Nephron (organoid): Measurements from ENCODE around the gene CHID1.
A peak's percentile ranks its signal among the peaks of the same experiment; 100 is the strongest.

Experiments
- H3K27ac Mint-ChIP-seq, 3 experiments: 2 replicates each; pipeline ENCODE4 v1.8.0; 2020; ENCODE audit warnings: mixed read lengths in 3 of 3, mild to moderate bottlenecking in 2 of 3, moderate library complexity in 1 of 3
- H3K27me3 Mint-ChIP-seq: 2 replicates; pipeline ENCODE4 v1.8.0; 2021; ENCODE audit warnings: low read depth, mild to moderate bottlenecking, moderate library complexity, mixed read lengths
- H3K36me3 Mint-ChIP-seq: 2 replicates; pipeline ENCODE4 v1.8.0; 2020; ENCODE audit warnings: low read depth, mixed read lengths
- H3K4me1 Mint-ChIP-seq: 2 replicates; pipeline ENCODE4 v1.8.0; 2020; ENCODE audit warnings: mixed read lengths
- H3K4me3 Mint-ChIP-seq, 3 experiments: 2 replicates each; pipeline ENCODE4 v1.8.0; 2020; ENCODE audit warnings: mild to moderate bottlenecking in 3 of 3, mixed read lengths in 3 of 3, moderate library complexity in 2 of 3
- H3K9me3 Mint-ChIP-seq: 2 replicates; pipeline ENCODE4 v1.8.0; 2020; ENCODE audit warnings: mixed read lengths
- TF ChIP-seq, protein P1 (sequence below), 3 experiments: fragments of 200-600 bp; sonication (generic); IDR thresholded peaks; one replicate each; pipeline ENCODE4 v1.5.0; 2021; ENCODE audit warnings: antibody characterized with exemption in 3 of 3; ENCODE audit not compliant: unreplicated experiment in 3 of 3

CHID1 gene

DNA sequence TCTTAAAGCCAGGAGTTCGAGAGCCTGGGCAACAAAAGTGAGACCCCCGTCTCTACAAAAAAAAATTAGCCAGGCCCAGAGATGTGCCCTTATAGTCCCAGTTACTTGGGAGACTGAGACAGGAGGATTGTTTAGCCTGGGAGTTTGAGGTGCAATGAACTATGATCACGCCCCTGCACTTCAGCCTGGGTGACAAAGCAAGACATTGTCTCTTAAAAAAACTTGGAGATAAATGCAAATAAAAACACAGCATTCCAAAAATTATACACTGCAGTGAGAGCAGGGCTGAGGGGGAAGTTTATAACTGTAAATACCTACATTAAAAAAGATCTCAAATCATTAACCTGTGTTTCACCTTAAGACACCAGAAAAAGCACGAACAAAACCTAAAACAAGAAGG lies 37.1 kb upstream of the CHID1 start:
- Mint-ChIP-seq H3K27ac (peak overlapping the region; percentile 9 to 85 (median 11)), H3K9me3 (peaks cover 13% of the 10 kb centered on the region), H3K4me1 (peaks cover 36% of the 10 kb centered on the region), H3K4me3 (no peak overlapping the region), H3K27me3 (no peaks in the 10 kb centered on the region), H3K36me3 (peaks cover 66% of the 10 kb centered on the region)
- TF ChIP-seq, protein P1, sequence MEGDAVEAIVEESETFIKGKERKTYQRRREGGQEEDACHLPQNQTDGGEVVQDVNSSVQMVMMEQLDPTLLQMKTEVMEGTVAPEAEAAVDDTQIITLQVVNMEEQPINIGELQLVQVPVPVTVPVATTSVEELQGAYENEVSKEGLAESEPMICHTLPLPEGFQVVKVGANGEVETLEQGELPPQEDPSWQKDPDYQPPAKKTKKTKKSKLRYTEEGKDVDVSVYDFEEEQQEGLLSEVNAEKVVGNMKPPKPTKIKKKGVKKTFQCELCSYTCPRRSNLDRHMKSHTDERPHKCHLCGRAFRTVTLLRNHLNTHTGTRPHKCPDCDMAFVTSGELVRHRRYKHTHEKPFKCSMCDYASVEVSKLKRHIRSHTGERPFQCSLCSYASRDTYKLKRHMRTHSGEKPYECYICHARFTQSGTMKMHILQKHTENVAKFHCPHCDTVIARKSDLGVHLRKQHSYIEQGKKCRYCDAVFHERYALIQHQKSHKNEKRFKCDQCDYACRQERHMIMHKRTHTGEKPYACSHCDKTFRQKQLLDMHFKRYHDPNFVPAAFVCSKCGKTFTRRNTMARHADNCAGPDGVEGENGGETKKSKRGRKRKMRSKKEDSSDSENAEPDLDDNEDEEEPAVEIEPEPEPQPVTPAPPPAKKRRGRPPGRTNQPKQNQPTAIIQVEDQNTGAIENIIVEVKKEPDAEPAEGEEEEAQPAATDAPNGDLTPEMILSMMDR (IDR thresholded peaks at IDR 0.05; ENCODE audit: unreplicated experiment in 3 of 3), result no peak

DNA sequence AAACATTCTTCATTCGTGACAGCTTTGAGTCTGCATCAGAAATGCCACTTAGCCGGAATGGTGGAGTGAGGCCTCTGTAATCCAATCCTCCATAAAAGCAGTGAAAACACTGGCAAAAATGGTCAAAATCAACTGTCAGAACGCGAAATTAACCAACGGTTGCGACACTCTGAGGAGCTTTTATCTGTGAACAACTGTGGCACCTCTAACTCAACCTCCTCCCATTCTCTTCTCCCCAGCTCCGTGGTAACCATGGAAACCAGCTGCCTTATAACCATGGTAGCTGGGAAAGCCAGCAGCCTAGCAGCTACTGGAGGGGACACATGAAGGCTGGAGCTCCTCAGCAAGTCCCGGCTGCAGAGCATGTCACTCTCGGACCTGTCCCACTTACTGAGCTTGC lies 35.4 kb upstream of the CHID1 start:
- Mint-ChIP-seq H3K4me1 (peaks cover 35% of the 10 kb centered on the region), H3K9me3 (peaks cover 13% of the 10 kb centered on the region), H3K27ac (peak overlapping the region; percentile 4 to 97 (median 59)), H3K36me3 (peaks cover 55% of the 10 kb centered on the region), H3K27me3 (no peaks in the 10 kb centered on the region), H3K4me3 (peak overlapping the region in 1 of 3 experiments; percentile 1)
- TF ChIP-seq, protein P1 (IDR thresholded peaks at IDR 0.05; ENCODE audit: unreplicated experiment in 3 of 3), result no peak

DNA sequence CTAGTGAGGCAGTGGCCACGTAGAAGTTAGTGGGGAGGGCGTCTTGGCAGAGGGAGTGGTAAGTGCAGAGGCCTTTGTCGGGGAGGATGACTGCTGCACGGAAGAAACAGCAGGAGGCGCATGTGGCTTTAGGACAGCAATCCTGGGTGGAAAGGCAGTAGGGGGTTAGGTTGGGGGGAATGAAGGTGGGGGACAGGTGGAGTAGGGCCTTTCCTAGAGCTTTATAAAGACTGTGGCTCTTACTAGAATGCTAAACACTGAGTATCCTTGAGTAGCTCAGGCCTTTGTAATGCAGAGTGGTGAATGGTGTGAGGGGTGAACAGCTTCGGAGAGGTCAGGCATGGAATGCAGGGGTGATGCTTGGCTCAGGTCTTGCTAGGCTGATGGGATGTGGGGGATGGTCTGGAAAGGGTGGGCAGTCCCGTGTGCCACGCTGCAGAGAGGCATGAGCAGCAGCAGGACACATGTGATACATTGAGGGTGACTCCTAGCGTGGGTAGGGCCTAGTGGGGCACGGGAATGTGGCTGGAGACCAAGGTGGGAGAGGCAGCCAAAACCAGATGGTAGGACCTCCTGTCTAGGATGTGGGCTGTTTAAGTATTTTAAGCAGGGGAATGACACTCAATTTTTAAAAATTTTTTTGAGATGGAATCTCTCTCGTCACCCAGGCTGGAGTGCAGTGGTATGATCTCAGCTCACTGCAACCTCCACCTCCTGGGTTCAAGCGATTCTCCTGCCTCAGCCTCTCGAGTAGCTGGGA lies 34.3 kb upstream of the CHID1 start:
- Mint-ChIP-seq H3K36me3 (peaks cover 48% of the 10 kb centered on the region), H3K4me3 (peak overlapping the region in 1 of 3 experiments; percentile 22), H3K4me1 (peaks cover 42% of the 10 kb centered on the region), H3K27me3 (no peaks in the 10 kb centered on the region), H3K9me3 (peaks cover 12% of the 10 kb centered on the region), H3K27ac (peak overlapping the region; percentile 77 to 97 (median 81))
- TF ChIP-seq, protein P1 (IDR thresholded peaks at IDR 0.05; ENCODE audit: unreplicated experiment in 3 of 3), result peak; percentile 21 to 40 (median 29)

DNA sequence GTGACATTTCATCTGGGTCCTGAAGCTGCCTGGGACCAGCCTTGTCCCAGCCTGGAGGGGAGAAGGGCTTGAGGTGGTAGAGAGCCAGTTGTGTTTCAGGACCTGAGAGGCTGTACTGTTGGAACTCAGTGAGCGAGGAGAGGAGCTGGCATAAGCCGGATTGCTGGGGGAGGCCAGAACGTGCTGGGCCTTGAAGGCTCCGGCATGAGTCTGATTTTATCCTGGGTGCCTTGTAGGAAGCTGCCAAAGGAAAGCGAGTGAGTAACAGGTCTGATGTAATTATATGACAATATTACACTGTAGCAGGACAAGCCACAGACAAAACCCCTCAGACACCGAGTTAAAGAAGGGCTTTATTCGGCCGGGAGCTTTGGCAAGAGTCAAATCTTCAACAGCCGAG lies 32.2 kb upstream of the CHID1 start:
- Mint-ChIP-seq H3K36me3 (peaks cover 28% of the 10 kb centered on the region), H3K9me3 (peaks cover 2% of the 10 kb centered on the region), H3K4me3 (peak overlapping the region in 2 of 3 experiments; percentile 1 to 46), H3K27ac (peak overlapping the region; percentile 58 to 97 (median 66)), H3K4me1 (peaks cover 42% of the 10 kb centered on the region), H3K27me3 (no peaks in the 10 kb centered on the region)
- TF ChIP-seq, protein P1 (IDR thresholded peaks at IDR 0.05; ENCODE audit: unreplicated experiment in 3 of 3), result no peak

DNA sequence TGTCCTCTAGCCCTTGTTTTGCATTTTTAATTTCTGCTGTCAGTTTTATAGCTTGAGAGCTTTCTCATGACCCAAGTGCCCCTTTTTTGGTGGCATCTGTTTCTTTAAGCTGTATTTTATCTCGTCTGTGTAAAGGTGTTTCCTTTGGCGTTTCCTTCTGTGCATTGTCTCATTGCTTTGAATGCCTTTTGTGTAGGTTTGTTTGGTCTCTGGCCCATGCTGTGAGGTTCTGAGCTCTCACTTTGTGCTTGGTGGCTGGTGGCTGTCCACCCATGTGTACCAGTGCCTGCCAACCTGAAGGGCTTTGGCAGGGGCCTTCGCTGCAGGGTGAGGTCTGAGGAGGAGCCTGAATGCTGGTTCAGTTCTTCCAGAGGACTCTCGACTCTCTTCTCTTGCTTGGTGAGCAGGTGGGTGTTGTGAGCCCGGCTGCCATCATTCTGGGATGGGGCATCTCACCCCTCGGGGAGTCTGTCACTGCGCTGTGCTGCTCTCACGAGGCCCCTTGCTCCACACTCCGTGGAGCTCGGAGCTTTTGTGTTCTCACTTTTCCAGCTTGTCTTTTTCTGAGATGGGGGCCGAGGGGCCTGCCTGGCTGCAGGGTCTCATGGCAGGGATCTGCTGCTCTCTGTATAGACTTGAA lies 30.0 kb upstream of the CHID1 start:
- TF ChIP-seq, protein P1 (IDR thresholded peaks at IDR 0.05; ENCODE audit: unreplicated experiment in 3 of 3), result no peak
- no peaks in the 10 kb centered on the region for H3K9me3 Mint-ChIP-seq
- no peak overlapping the region for H3K4me3 Mint-ChIP-seq
- H3K4me1 Mint-ChIP-seq, result peaks cover 37% of the 10 kb centered on the region
- H3K36me3 Mint-ChIP-seq, result peaks cover 15% of the 10 kb centered on the region
- H3K27ac Mint-ChIP-seq, result peak overlapping the region; percentile 58 to 81 (median 65)
- H3K27me3 Mint-ChIP-seq, result no peaks in the 10 kb centered on the region
